Type B pancreatic cell (in vitro differentiated cells): ENCODE data around the gene SLC6A1. TPM values are rescaled to one million over a fixed set of nuclear protein-coding genes. Genes with fewer than 3 reads are reported as not detected.

Experiments used
- DNase-seq: peaks from one replicate; pipeline ENCODE4 v3.0.0; 2021; ENCODE audit warnings: mixed read lengths; ENCODE audit not compliant: unreplicated experiment; ENCODE audit errors: extremely low spot score
- H3K27ac Mint-ChIP-seq: 2 replicates; pipeline ENCODE4 v1.8.0; 2021; ENCODE audit warnings: mild to moderate bottlenecking, mixed read lengths
- H3K27me3 Mint-ChIP-seq: 2 replicates; pipeline ENCODE4 v1.8.0; 2021; ENCODE audit warnings: mixed read lengths
- H3K36me3 Mint-ChIP-seq: 2 replicates; pipeline ENCODE4 v1.8.0; 2021; ENCODE audit warnings: mixed read lengths
- H3K4me1 Mint-ChIP-seq: one replicate; pipeline ENCODE4 v1.8.0; 2021; ENCODE audit warnings: mixed read lengths; ENCODE audit not compliant: unreplicated experiment
- H3K4me3 Mint-ChIP-seq: 2 replicates; pipeline ENCODE4 v1.8.0; 2021; ENCODE audit warnings: mild to moderate bottlenecking, mixed read lengths
- H3K9me3 Mint-ChIP-seq: 2 replicates; pipeline ENCODE4 v1.8.0; 2021; ENCODE audit warnings: mixed read lengths
- total RNA-seq: library from RNA; stranded (reverse); gene quantifications from 2 replicates; pipeline ENCODE4 v1.2.1, GENCODE V29; 2021; ENCODE audit warnings: low replicate concordance
- TF ChIP-seq, protein P1 (sequence below): fragments of 200-600 bp; sonication (generic); conservative IDR thresholded peaks from 2 replicates; pipeline ENCODE4 v1.5.0; 2021; ENCODE audit warnings: antibody characterized with exemption, mild to moderate bottlenecking

Gene SLC6A1
- total RNA-seq, 1 donor from 2014 or later = 6.3 TPM

DNA sequence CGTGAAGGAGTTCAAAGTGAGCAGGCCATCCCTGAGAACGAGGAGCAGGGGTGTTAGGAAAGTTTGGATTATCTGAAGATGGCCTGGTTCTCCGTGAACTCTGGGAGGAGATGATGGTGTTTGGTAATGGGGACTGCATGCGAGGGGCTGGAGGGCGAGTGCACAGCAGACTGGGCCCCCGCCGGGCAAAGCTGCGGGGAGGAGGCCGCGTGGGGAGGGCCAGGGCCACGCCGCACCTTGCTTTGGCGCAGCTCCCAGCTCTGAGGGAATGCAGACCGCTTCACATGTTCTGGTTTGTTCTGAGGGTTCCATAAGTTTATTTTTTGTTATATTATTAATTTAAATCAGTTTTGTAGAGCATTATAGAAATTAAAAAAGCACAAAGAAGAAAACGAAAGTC lies 22.2 kb downstream of the SLC6A1 start:
- TF ChIP-seq, protein P1, sequence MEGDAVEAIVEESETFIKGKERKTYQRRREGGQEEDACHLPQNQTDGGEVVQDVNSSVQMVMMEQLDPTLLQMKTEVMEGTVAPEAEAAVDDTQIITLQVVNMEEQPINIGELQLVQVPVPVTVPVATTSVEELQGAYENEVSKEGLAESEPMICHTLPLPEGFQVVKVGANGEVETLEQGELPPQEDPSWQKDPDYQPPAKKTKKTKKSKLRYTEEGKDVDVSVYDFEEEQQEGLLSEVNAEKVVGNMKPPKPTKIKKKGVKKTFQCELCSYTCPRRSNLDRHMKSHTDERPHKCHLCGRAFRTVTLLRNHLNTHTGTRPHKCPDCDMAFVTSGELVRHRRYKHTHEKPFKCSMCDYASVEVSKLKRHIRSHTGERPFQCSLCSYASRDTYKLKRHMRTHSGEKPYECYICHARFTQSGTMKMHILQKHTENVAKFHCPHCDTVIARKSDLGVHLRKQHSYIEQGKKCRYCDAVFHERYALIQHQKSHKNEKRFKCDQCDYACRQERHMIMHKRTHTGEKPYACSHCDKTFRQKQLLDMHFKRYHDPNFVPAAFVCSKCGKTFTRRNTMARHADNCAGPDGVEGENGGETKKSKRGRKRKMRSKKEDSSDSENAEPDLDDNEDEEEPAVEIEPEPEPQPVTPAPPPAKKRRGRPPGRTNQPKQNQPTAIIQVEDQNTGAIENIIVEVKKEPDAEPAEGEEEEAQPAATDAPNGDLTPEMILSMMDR = no peak
- H3K4me1 Mint-ChIP-seq = no peaks in the 10 kb centered on the region
- no peak overlapping the region for H3K4me3 Mint-ChIP-seq
- H3K36me3 Mint-ChIP-seq = no peaks in the 10 kb centered on the region
- peaks cover 32% of the 10 kb centered on the region for H3K27me3 Mint-ChIP-seq
- no peak for DNase-seq
- H3K9me3 Mint-ChIP-seq = no peaks in the 10 kb centered on the region
- no peak overlapping the region for H3K27ac Mint-ChIP-seq

DNA sequence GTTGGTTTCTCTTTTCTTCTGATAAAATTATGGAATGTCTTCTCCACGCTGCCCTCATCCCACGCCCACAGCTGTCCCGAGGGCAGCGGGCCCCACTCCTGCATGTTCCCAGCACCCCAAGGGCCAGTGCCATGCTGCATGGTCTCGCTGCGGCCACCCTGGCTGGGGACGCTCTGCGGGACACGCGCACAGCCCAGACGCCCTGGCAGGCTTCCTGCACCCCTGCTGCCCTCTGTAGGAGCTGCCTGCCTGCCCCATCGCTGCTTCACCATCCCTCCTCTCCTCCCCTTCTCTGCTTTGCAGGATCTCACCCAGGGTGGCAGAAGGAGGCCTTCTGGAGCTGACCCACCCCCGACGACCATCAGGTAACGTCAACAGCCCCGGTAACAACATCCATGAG lies 22.8 kb downstream of the SLC6A1 start:
- Mint-ChIP-seq H3K27me3 (peaks cover 32% of the 10 kb centered on the region), H3K4me1 (no peaks in the 10 kb centered on the region), H3K36me3 (no peaks in the 10 kb centered on the region), H3K9me3 (no peaks in the 10 kb centered on the region), H3K4me3 (no peak overlapping the region), H3K27ac (no peak overlapping the region)
- DNase-seq = no peak
- TF ChIP-seq, protein P1 = no peak

DNA sequence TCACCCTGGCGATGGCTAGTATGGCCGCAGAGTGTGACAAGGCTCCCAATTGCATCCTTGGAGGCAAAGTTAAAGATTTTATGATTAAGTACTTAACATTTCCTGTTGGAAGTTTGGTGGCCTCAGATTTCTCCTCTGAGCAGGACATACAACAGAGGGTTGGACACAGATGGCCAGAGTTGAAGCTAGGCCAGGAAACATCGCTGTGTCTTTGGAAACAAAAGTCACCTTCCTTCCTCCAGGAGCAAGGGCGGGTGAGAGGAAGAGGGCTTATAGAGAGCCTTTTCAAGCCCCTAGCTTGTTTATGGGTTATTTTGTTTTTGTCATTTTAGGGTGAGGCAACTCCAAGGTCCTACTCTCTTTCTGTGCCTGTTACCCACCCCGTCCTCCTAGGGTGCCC lies 24.2 kb downstream of the SLC6A1 start:
- no peak overlapping the region for H3K27ac Mint-ChIP-seq
- TF ChIP-seq, protein P1 = no peak
- no peak for DNase-seq
- H3K36me3 Mint-ChIP-seq = no peaks in the 10 kb centered on the region
- H3K9me3 Mint-ChIP-seq = no peaks in the 10 kb centered on the region
- H3K4me3 Mint-ChIP-seq = no peak overlapping the region
- H3K27me3 Mint-ChIP-seq = peaks cover 42% of the 10 kb centered on the region
- H3K4me1 Mint-ChIP-seq = no peaks in the 10 kb centered on the region

DNA sequence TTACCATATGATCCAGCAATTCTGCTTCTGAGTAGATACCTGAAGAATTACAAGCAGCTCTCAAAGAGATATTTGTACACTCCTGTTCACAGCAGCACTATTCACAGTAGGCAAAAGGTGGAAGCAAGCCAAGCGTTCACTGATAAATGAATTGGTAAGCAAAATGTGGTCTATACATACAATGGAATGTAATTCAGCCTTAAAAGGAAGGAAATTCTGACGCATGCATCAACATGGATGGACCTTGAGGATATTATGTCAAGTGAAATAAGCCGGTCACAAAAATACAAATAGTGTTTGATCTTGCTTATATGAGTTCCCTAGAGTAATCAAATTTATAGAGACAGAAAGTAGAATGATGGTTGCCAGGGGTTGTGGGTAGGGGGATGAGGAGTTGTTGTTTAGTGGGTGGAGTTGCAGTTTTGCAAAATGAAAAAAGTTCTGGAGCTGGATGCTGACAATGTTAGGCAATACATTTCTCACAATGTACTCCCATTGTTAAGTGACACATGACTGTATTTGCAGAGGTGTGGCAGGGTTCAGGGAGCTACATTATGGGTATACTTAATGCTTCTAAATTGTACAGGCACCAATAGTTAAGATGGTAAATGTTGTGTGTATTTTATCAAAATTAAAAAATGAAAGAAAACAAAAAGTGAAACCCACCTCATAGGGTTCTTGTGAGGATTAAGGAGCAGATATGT lies 26.7 kb downstream of the SLC6A1 start:
- Mint-ChIP-seq H3K27me3 (peaks cover 49% of the 10 kb centered on the region), H3K27ac (no peak overlapping the region), H3K4me3 (no peak overlapping the region), H3K36me3 (no peaks in the 10 kb centered on the region), H3K4me1 (no peaks in the 10 kb centered on the region), H3K9me3 (no peaks in the 10 kb centered on the region)
- TF ChIP-seq, protein P1 = no peak
- no peak for DNase-seq

DNA sequence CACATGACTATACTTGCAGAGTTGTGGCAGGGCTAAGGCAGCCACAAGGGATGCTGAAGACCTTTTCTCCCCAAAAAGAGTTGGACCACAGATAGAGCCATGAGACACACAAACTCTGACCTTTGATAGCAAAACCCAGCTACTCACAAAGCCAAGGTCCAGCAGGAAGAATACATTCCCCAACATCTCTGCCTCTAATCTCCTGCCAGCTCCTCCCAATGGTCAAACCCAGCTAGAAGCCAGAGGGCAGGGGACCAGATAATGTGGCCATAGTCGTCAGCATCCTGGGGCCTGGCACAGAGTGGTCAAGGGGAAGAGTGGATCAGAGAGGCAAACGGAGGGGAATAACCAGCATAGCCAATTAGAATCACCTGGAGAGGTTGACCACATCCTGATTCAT lies 28.2 kb downstream of the SLC6A1 start:
- H3K27me3 Mint-ChIP-seq = peaks cover 50% of the 10 kb centered on the region
- TF ChIP-seq, protein P1 = no peak
- H3K27ac Mint-ChIP-seq = no peak overlapping the region
- no peaks in the 10 kb centered on the region for H3K4me1 Mint-ChIP-seq
- no peak overlapping the region for H3K4me3 Mint-ChIP-seq
- H3K36me3 Mint-ChIP-seq = no peaks in the 10 kb centered on the region
- no peaks in the 10 kb centered on the region for H3K9me3 Mint-ChIP-seq
- DNase-seq = no peak
